CD4-positive, alpha-beta T cell treated with Interleukin-21 for 1 hour (primary cell): ENCODE data around the gene ATP5F1D.

Experiments used
- DNase-seq: peaks from one replicate; pipeline ENCODE4 v3.0.0-alpha.2; 2020

ATP5F1D gene

DNA sequence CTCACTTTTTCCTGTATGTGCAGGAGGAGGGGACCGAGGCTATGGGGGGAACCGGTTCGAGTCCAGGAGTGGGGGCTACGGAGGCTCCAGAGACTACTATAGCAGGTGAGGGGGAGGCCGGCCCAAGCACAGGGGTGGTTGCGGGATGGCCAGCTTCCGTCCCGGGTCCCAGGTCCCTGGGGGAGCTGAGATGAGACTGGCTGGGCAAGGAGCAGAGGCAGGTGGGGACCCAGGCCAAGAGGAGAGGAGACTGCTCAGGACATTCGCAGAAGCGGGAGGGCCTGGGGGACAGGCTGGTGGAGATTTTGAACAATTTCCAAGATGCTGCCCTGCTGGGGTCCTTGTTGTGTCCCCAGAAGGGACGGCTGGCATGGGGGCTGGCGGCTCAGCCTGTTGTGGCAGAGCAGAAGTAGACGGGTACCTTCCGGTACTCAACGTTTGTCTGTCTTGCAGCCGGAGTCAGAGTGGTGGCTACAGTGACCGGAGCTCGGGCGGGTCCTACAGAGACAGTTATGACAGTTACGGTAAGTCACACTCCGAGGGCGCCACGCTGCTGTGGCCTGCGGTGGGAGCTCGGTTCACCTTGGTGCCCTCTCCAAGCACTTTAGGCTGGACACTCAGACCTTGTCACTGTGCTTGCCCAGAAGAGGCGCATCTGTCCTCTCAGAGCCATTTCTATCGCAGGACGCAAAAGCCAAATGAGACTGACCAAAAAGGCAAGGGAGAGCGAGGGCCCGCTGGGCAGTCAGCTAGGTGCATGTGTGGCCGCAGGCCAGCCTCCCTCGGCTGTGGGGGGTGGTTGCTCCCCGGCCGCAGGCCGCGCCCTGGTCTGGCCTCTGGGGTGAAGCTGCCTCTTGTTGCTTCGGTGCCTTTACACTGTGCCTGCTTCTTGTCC lies 30.2 kb downstream of the ATP5F1D start:
- no peak for DNase-seq

DNA sequence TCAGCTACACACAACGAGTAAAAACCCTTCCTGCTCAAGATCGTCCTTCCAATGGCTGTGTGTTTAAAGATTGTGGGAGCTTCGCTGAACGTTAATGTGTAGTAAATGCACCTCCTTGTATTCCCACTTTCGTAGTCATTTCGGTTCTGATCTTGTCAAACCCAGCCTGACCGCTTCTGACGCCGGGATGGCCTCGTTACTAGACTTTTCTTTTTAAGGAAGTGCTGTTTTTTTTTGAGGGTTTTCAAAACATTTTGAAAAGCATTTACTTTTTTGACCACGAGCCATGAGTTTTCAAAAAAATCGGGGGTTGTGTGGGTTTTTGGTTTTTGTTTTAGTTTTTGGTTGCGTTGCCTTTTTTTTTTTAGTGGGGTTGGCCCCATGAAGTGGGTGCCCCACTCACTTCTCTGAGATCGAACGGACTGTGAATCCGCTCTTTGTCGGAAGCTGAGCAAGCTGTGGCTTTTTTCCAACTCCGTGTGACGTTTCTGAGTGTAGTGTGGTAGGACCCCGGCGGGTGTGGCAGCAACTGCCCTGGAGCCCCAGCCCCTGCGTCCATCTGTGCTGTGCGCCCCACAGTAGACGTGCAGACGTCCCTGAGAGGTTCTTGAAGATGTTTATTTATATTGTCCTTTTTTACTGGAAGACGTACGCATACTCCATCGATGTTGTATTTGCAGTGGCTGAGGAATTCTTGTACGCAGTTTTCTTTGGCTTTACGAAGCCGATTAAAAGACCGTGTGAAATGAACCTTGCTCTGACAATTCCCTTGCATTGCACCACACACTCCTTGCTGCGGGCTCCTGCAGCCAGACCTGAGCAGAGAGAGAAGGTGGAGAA lies 31.1 kb downstream of the ATP5F1D start:
- DNase-seq: no peak

DNA sequence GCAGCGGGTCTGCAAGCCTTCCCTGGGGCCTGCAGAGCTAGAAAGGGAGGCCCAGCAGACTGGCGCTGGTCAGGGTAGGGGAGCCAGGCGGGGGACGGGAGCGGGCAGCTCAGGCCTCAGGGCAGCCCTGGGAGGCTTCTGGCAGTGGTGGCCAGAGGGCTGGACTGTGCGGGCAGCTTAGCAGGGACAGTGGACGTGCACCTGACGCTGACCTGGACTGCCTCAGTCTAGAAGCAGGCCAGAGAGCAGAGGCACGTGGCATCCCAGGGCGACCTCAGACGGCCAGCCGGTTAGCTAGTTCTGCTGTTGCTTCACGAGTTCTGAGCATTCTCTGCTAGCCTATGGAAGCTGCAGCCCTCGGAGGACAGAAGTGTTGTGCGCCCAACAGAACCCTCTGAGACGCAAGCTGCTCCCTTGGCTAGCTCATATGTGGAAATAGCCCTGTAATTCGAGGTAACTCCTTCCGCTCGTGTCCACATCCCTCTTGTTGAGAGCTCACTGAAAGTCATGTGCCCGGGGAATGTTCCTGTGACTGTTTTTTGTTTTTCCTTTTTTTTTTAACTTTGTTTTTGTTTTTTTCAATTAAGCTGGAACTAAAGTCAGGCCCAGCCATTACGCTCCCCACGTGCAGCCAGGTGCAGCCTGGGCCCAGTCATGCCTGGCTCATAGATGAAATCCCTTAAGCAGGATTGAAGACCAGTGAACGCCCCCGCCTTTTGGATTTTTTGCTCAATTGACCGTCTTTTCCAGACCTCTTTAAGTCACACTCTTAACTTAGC lies 31.9 kb downstream of the ATP5F1D start:
- DNase-seq: no peak

DNA sequence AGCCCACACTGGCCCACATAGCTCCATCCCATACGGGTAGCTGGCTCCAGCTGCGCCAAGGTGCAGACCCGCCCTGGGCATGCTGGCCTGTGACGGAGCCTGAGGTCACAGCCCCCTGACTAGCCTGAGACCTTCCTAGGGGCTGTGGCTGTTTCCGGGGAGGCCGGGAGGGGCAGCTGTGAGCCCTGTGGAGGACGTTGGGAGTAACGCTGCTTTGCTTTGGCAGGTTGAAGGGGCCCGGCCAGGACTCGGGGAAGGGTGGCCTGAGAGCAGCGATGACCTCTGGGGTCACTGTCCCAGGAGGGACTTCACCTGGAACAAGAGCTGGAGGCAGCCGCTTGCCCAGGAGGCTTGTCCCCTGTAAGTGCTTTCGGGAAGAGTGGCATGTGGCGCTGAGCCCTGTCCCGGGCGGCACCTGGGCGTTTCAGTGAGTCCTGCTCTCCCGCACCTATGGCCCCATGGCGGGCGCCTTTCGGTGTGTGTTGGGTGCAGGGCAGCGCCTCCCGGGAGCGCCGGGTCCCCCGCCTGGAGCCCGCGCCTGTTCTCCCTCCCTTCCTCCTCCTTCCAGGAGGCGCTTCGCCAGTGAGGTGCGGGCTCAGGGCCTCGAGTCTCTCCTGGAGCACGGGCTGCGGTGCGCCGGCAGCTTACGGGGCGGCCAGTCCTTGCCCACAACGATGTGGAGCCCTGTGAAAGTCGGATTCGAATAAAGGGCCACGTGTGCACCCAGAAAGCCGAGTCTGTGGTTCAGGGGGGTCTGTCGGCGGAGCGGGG lies 32.7 kb downstream of the ATP5F1D start:
- no peak for DNase-seq

DNA sequence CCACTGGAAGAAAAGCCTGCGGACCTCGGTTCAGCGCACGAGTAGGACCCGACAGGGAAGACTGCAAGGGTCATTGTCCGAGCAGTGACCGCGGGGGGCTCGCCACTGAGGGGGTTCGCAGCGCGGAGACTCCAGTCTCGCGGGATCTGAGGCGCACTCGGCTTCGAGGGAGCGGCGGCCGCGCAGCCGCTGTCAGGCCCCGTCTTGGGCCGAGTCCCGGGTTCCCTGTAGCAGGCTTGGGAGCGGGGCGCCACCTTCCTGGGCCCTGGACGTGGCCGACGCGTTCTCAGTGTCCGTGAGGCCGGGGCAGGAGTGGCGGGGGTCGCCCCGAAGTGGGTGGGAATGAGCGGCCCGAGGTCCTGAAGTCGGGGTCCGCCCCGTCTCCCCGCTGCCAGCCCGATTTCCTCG lies 33.3 kb downstream of the ATP5F1D start:
- peak; percentile 17 for DNase-seq

DNA sequence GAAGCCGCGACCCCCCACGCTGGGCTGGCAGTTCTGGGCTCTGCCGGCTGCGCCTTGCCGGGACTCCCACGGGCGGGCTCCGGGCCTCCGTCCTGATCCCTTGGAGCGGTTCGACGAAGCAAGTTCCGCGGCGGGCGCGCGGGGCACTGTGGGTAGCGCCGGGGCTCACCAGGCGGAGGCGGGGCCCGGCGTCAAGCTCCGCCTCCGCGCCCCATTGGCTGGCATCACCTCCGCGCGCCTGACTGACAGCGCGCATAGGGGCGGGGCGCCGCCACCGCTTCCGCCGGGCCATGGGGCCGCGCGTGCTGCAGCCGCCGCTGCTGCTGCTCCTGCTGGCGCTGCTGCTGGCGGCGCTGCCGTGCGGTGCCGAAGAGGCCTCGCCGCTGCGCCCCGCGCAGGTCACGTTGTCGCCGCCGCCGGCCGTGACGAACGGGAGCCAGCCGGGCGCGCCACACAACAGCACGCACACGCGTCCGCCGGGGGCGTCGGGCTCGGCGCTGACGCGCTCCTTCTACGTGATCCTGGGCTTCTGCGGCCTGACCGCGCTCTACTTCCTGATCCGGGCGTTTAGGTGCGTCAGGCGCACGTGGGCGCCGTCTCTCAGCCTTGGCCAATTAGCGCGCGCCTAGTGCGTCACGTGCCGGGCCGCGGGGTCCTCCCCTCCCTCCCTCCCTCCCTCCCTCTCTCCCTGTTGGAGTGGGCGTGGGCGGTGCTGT lies 33.9 kb downstream of the ATP5F1D start, which contains the start of gene FAM174C:
TSS of gene FAM174C (plus strand) at position 271 of the 716 bp plus-strand sequence. CDS start at position 291, 20 bp downstream.
- DNase-seq: peak; percentile 97

DNA sequence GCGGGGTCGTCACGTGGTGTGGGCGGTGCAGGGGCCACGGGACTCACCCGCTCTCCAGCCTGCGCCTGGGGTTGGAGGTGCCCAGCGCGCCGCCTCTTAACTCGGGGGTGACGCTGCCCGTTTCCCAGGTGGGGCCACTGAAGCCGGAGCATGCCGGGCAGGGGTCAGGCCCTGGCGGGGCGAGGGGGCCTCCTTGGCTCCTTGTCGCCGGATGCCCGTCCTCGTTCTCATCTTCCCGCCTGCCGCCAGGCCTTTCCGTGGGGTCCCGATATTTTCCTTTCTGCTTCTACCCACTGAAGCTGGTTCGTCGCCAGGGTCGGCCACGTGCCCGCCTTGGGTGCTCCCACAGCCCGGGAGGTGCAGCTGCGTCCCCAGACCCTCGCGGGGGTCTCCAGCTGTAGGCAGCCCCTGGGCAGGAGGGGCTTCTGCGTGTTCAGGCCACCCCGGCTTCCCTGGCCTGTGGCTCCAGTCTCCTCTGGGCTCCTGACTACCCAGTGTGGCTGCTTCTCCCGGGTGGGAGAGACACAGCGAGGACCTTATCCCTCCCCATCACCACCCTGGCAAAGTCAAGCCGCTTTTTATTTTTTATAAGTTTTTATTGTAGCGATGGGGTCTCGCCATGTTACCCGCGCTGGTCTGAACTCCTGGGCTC lies 34.6 kb downstream of the ATP5F1D start:
- DNase-seq: no peak

DNA sequence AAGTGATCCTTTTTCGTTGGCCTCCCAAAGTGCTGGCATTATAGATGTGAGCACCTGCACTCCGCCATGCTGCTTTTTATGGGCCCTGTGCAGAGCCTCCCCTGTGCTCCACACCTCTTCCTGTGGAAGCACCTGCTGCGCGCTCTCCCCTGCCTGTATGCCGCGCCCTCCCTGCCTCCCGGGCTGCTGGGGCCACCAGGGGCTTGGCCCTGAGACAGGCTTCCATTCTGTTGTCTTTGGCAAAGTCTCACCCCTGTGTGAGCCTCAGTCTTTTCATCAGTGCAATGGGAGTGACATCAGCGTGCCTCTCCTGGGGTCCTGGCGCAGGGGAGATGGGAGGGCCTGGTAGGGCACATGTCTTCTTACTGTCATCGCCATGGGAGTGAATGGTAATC lies 35.1 kb downstream of the ATP5F1D start:
- DNase-seq: peak; percentile 41

DNA sequence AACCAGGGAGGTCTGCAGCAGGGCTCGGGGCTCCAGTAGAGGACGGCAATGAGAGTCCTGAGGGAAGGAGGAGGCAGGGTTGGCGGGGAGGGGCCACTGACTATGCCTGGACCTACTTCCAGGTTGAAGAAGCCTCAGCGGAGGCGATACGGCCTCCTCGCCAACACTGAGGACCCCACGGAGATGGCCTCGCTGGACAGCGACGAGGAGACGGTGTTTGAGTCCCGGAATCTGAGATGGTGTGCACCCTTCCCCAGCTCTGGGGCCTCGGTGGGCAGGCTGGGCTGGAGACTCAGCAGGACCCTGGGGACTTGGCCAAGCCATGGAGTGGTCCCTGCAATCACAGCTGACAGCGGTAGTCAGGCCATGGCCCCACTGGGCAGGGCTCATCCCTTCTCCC lies 35.5 kb downstream of the ATP5F1D start:
- DNase-seq: no peak

DNA sequence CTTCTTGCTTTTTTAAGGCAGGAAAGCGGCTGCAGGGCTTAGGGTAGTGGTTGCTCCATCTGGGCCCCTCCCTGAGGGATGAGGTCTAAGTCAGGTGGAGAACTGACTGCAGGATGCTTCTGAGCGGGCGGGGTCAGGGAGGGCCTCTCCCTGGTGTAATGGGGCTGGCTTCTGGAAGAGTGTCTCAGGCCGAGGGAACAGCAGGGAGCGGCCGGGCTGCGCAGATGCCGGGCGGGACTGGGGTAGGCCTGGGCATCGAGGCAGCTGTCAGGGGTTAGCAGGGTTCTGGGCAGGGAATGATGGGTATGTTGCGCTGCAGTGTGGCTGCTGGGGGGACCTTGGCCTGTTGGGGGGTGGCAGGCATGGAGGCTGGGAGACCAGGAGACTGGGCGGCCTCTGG lies 36.5 kb downstream of the ATP5F1D start:
- DNase-seq: no peak

DNA sequence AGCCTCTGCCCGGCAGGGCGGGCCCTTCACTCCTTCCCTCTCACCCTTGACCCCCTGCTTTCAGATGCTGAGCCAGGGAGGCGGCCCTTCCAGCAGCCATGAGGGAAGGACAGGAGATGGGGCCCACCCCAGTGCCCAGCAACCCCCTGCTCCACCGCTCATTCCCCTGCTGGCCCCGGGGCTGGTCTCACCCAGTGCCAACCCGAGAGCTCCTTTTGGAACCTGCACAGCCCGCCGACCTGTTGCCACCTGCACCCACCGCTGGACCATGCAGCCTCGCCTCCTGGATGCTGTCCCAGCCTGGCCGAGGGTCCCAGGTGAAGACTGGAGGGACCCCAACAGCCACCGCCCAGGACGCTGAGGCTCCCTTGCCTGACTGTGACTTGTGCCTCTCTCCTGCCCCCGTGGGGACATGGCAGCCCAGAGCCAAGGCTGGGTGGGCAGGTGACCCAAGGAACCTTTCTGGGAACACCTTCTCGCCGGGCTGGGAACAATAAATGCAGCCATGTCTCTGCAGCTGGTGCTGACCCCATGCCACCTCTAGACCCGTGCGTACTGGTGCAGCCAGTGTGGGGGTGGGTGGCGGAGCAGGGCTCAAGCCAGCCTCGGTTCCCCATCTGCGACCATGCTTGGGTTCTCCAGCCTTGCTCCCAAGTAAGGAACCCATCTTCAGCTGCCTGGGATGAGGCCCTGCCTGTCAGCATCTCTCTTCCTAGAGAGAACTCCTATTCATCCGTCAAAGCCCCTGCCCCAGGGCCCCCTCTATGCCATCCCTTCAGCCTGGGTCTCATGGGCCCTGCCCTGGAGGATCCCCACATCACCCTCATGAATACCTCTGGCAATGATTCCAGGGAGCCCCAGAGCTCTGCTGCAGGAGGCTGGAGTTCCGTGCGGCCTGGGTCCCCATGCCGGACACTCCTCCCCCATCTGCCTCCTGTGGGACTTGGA lies 37.4 kb downstream of the ATP5F1D start:
- DNase-seq: no peak

DNA sequence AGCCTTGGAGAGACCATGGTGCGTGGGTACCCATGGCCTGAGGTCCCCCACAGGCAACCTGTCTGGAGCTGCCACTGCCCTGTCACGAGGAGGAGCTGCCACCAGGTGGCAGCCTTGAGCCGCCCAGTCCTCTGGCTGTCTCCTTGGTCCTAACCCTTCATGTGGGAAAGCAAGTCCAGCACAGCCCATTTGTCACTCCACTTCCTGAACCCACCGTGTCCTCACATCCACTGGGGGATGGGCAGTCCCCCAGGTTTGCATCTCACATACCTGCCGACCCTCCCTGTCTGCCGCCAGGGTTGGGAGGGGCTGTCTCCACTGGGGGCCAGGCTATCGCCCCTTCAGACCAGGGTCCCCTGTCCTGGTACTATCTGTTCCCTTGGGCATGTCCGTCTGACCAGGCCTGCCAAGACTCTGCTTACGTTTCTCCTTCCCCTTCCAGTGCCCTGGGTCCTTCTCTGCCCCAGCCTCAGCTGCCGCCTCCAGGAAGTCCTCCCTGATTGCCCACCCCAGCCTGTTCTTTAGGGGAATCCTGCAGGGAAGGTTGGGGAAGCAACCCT lies 38.3 kb downstream of the ATP5F1D start:
- peak; percentile 83 for DNase-seq

DNA sequence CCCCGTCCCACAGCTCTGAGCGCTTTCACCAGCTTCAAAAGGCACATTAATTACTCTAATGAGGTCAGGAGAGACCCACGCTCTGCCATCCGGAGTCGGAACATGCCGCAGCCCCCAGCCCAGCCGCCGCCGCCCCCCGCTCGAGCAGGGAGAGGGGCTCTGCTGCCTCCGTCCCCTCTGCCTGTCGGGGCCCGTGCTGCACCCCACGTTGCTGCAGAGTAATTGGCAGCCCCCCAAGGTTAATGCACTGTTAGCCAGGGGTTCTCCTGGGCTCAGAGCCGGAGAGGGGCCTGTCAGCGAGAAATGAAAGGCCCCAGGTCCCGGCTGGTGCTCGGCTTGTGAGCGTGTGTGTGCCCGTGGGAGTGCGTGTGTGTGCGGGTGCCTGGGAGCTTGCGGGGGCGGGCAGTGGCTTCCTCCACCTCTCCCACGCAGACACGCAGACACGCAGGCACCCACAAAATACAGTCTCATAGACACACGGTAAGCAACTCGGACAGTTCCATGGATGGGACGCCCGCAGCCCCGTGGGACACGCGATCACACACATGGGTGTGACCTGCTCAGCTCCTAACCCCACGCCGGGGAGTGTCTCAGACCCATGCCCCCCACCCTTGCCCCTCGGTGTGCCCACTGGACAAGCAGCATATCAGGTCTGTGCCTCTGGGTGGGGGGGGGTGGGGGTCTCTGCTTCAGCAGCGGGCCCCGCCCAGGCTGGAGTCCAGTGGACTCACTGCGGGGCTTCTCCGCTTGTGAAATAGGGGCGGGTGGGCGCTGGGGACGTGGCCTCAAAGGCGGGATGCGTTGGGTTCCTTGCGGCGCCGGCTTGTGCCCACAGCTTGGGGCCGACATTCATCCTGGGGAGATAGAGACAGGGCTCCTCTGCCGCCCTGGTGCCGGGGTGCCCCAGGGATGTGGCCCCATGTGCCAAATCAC lies 39.4 kb downstream of the ATP5F1D start:
- DNase-seq: no peak

DNA sequence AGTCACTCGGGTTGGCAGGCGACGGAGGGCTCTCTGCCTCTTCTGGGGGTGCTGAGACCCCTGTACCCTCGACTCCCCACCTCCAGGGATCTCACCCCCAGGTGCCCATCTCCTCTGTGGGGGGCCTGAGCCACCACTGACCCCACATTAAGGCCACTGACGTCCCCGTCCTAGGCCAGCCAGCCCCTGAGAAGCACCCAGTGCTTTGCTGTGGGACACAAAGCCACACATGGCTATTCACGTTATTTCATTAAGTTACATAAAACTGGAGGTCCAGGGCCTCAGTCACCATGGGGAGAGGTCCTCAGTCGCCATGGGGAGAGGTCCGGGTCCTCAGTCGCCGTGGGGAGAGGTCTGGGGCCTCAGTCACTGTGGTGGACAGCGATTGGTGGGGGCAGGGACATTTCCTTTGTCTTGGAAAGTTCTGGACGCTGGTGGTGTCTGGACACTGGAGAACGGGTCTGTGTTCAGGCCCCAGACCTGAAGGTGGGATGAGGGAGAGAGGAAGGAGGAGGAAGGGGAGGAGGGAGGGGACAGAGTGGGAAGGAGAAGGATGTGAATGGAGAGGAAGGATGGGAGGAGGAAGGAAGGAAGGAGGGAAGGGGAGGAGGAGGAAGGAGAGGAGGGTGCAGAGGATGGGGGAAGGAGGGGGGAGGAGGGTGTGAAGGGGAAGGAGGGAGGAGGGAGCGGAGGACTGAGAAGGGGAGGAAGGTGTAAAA lies 40.2 kb downstream of the ATP5F1D start:
- DNase-seq: no peak

DNA sequence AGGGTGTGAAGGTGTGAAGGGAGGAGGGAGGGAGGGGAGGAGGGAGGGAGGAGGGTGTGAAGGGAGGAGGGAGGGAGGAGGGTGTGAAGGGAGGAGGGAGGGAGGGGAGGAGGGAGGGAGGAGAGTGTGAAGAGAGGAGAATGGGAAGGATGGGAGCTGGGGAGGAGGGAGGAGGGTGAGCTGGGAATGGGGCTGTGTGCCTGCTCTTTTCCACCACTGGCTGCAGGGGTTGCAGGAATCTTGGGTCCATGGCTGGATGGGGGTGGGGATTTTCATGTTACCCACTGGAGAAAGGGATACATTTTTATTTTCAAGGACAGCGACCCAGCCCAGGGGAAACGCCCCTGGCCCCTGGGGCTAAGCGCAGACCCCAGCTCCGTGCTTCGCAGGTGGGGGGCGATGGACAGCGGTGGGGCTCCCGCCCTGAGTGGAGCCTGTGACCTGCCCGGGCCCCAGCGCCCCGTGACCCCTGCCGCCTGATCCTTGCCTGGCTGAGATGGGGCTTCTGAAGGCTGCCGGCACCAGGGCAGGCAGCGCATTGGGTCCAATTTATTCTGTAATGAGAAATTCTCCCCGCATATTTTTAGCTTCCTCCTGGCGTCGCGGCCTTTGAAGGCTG lies 41.1 kb downstream of the ATP5F1D start:
- no peak for DNase-seq

DNA sequence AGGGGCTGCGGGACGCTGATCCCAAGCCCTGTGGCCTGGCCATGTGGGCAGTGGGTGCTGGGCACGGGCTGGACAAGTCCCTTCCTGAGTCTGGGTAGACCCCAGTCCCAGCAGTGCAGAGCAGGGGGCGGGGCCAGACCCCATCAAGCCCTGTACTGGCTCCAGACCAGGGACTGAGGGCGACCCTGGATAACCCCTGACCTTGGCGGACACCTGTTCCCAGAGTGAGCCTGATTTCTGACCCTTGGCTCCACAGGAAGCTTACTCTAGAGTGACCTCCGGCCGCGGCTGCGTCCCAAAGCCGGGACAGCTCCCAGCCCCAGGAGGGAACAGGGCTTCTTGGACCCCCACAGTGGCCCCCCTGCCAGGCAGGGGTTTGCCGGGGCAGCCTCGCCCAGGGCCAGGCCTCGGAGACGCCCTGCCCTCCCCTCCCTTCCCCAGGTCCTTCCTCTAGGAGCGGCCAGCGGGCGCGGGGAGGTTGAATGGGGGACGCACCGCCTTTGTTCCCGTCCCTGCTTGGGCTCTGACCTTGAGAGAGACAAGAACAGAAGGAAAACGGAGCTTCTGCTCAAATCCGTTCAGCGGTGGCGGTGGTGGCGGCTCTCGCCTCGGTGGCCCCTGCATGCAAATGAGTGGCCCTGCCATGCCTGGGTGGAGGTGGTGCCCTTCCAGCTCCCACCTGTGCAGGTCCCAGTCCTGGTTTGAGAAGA lies 41.8 kb downstream of the ATP5F1D start:
- DNase-seq: no peak

DNA sequence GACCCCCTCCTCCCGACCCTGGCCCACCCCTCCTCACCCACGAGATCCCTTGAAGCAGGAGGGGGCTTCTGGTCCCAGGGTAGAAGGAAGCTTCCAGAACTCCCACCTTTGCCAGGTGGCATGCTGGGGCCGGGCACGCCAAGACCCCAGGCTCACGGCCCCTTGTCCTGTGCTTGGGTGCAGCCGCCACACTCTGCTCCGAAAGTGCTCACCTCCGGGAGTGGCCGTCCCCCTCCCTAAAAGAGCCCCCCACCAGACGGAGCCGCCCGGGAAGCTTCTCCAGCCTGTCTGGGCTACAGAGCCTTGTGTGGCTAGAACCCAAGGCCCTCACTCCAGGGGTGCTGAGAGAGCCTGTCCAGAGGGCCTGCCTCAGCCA lies 42.4 kb downstream of the ATP5F1D start:
- no peak for DNase-seq
